Astrocyte of the cerebellum (primary cell): ENCODE results near the gene MAPK11.

ENCODE experiments used
- DNase-seq: peaks from one replicate; pipeline ENCODE4 v3.0.0-alpha.2; 2011; ENCODE audit warnings: low read depth
- H3K4me3 ChIP-seq: 2 replicates; pipeline ENCODE4 v1.5.1; 2011; ENCODE audit warnings: mild to moderate bottlenecking, low read depth, low read length, moderate library complexity
- CTCF ChIP-seq: IDR thresholded peaks from 2 replicates; pipeline ENCODE4 v1.5.1; 2012; ENCODE audit warnings: low read length, low read depth, moderate library complexity, mild to moderate bottlenecking; ENCODE audit errors: missing control alignments
- in situ Hi-C: cut with HindIII; loops from 2 replicates; pipeline ENCODE4 v1.10.0; 2017; ENCODE audit warnings: low sequenced_read_pairs

MAPK11 gene

GRCh38 chr22:50304528-50305392 is 34.6 kb upstream of the MAPK11 start:
- peak overlapping the region; percentile 93 for H3K4me3 ChIP-seq
- DNase-seq, result no peak
- in situ Hi-C loops, result no loop called here
- no peak for TF ChIP-seq CTCF

GRCh38 chr22:50303848-50304527 is 33.8 kb upstream of the MAPK11 start:
- peak overlapping the region; percentile 3 for H3K4me3 ChIP-seq

GRCh38 chr22:50303515-50303847 is 33.3 kb upstream of the MAPK11 start:
- in situ Hi-C loops, result no loop called here
- DNase-seq, result no peak
- no peak for TF ChIP-seq CTCF
- peak overlapping the region; percentile 3 for H3K4me3 ChIP-seq

More at GRCh38 chr22:50303848-50304527, 33.8 kb upstream of the MAPK11 start:
- TF ChIP-seq CTCF, result peak; percentile 24
- DNase-seq, result no peak
- in situ Hi-C loops, result no loop called here

GRCh38 chr22:50302564-50302963 is 32.4 kb upstream of the MAPK11 start:
- in situ Hi-C loops, result no loop called here

GRCh38 chr22:50302041-50302541 is 31.9 kb upstream of the MAPK11 start:
- TF ChIP-seq CTCF, result no peak
- in situ Hi-C loops, result no loop called here
- no peak overlapping the region for H3K4me3 ChIP-seq
- DNase-seq, result no peak

More at GRCh38 chr22:50302564-50302963, 32.4 kb upstream of the MAPK11 start:
- DNase-seq, result no peak
- TF ChIP-seq CTCF, result no peak
- no peak overlapping the region for H3K4me3 ChIP-seq

- DNase-seq, result no peak
- H3K4me3 ChIP-seq, result no peak overlapping the region
- in situ Hi-C loops, result no loop called here
- no peak for TF ChIP-seq CTCF
These were observed 31.4 kb upstream of the MAPK11 start for GRCh38 chr22:50301581-50301991.
